NCI-H446 treated with DMSO at 0.1 percent for 48 hours (cell line): Measurements from ENCODE around the gene ARMC9.
"Not testable (repeated sequence)": the region's sequence is repeated elsewhere in the genome, so short reads cannot be mapped to it uniquely, and the experiment has no call there.

Experiments
- DNase-seq: peaks from one replicate; lab custom pipeline; 2025; lab: John Stamatoyannopoulos, UW

The ARMC9 gene

GRCh38 chr2:231182513-231182899, 15.9 kb upstream of the ARMC9 start:
- DNase-seq, result no peak

- no peak for DNase-seq
Measured at GRCh38 chr2:231183851-231184250, 14.6 kb upstream of the ARMC9 start.

GRCh38 chr2:231184319-231184718, 14.1 kb upstream of the ARMC9 start:
- DNase-seq, result no peak

GRCh38 chr2:231185050-231185725, 13.2 kb upstream of the ARMC9 start:
- no peak for DNase-seq

GRCh38 chr2:231185886-231186285, 12.5 kb upstream of the ARMC9 start:
- DNase-seq, result no peak

- no peak for DNase-seq
Measured at GRCh38 chr2:231186325-231186724, 12.1 kb upstream of the ARMC9 start.

GRCh38 chr2:231187736-231188505, 10.5 kb upstream of the ARMC9 start:
- DNase-seq, result no peak

GRCh38 chr2:231188506-231189170, 9.8 kb upstream of the ARMC9 start:
- no peak for DNase-seq

GRCh38 chr2:231189171-231189530, 9.3 kb upstream of the ARMC9 start:
- DNase-seq, result no peak

GRCh38 chr2:231189571-231190495, 8.6 kb upstream of the ARMC9 start:
- no peak for DNase-seq

GRCh38 chr2:231190531-231191197, 7.8 kb upstream of the ARMC9 start:
- no peak for DNase-seq

- DNase-seq, result no peak
Measured at GRCh38 chr2:231191896-231192872, 6.2 kb upstream of the ARMC9 start.

GRCh38 chr2:231193216-231193615, 5.2 kb upstream of the ARMC9 start:
- DNase-seq, result no peak

GRCh38 chr2:231196592-231196991, 1.8 kb upstream of the ARMC9 start:
- DNase-seq, result no peak

GRCh38 chr2:231197196-231197595, 1.2 kb upstream of the ARMC9 start:
- DNase-seq, result not testable (repeated sequence)

GRCh38 chr2:231197706-231198290, 633 bp upstream of the ARMC9 start:
- no peak for DNase-seq

- DNase-seq, result no peak
Measured at GRCh38 chr2:231199219-231199618, 788 bp downstream of the ARMC9 start.

- no peak for DNase-seq
Measured at GRCh38 chr2:231200805-231201474, 2.5 kb downstream of the ARMC9 start.

GRCh38 chr2:231201475-231201814, 3.0 kb downstream of the ARMC9 start:
- DNase-seq, result no peak
